ENCODE measurements around the gene LSM14B. TPM values are rescaled to one million over a fixed set of nuclear protein-coding genes. Genes with fewer than 3 reads are reported as not detected.
"Not testable (repeated sequence)": the region's sequence is repeated elsewhere in the genome, so short reads cannot be mapped to it uniquely, and the experiment has no call there.

Gene LSM14B
- total RNA-seq, 1 donor from 2014 or later = 85.8 TPM

DNA sequence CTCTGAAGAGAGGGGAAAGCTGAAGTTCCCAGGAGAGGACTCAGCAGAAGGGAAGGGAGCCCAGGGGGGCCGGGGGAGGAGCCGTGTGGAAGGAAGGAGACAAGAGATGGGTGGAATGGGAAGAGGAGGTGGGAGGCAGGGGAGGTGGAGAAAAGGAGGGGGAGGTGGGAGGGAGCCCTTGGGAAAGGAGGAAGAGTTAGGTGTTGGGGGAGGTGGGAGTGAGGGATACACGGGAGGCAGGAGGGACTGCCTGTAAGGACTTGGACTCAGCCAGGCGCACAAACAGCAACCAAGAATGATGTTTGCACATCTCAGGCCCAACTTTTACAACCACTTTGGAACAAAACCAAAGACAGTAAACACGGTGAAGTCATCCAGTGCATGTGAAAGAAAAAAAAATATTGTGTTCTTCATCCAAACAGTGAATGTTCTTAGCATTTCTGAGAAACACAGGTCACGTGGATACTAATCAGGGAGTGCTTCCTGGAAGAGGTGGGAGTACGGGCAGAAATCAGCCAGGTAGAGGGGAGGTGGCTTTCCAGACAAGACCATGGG, 17.4 kb upstream of the LSM14B start:
- no peak for DNase-seq (ENCODE audit: low read depth)
- Histone ChIP-seq H3K27me3 (ENCODE audit: control insufficient read depth, insufficient read depth, low read length) (no peaks in the 10 kb centered on the region), H3K4me3 (ENCODE audit: low read depth, low read length) (no peak overlapping the region), H3K36me3 (ENCODE audit: control insufficient read depth, insufficient read depth, low read length) (no peaks in the 10 kb centered on the region)
- TF ChIP-seq, protein P1, sequence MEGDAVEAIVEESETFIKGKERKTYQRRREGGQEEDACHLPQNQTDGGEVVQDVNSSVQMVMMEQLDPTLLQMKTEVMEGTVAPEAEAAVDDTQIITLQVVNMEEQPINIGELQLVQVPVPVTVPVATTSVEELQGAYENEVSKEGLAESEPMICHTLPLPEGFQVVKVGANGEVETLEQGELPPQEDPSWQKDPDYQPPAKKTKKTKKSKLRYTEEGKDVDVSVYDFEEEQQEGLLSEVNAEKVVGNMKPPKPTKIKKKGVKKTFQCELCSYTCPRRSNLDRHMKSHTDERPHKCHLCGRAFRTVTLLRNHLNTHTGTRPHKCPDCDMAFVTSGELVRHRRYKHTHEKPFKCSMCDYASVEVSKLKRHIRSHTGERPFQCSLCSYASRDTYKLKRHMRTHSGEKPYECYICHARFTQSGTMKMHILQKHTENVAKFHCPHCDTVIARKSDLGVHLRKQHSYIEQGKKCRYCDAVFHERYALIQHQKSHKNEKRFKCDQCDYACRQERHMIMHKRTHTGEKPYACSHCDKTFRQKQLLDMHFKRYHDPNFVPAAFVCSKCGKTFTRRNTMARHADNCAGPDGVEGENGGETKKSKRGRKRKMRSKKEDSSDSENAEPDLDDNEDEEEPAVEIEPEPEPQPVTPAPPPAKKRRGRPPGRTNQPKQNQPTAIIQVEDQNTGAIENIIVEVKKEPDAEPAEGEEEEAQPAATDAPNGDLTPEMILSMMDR (IDR thresholded peaks at IDR 0.05; ENCODE audit: insufficient read depth, low read length, severe bottlenecking) = no peak
- FAIRE-seq = no peak

DNA sequence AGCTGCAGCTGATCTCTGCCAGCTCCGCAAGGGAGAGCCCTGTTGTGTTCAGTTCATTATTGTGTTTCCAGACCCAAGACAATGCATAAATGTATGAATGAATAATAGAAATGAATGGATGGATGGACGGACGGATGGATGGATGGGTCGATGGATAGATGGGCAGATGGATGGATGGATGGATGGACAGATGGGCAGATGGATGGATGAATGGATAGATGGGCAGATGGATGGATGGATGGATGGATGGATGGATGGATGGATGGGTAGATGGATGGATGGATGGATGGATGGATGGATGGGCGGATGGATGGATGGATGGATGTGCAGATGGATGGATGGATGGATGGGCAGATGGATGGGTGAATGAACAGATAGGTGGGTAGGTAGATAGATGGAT, 16.7 kb upstream of the LSM14B start:
- no peak for DNase-seq (ENCODE audit: low read depth)
- no peaks in the 10 kb centered on the region for H3K36me3 ChIP-seq (ENCODE audit: control insufficient read depth, insufficient read depth, low read length)
- no peaks in the 10 kb centered on the region for H3K27me3 ChIP-seq (ENCODE audit: control insufficient read depth, insufficient read depth, low read length)
- peak; percentile 79 for FAIRE-seq
- TF ChIP-seq, protein P1 (IDR thresholded peaks at IDR 0.05; ENCODE audit: insufficient read depth, low read length, severe bottlenecking) = no peak
- H3K4me3 ChIP-seq (ENCODE audit: low read depth, low read length) = no peak overlapping the region

DNA sequence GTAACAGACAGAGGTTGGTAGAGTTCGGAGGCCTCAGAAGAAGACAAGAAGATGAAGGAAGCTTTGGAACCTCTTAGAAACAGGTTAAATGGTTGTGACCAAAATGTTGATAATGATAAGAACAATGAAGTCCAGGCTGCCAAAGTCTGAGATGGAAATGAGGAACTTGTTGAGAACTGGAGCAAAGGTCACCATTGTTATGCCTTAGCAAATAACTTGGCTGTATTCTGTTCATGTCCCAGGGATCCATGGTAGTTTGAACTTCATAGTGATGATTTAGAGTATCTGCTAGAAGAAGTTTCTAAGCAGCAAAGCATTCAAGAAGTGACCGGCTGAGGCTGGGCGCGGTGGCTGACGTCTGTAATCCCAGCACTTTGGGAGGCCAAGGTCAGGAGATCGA, 11.1 kb upstream of the LSM14B start:
- Histone ChIP-seq H3K4me3 (ENCODE audit: low read depth, low read length) (no peak overlapping the region), H3K27me3 (ENCODE audit: control insufficient read depth, insufficient read depth, low read length) (peaks cover 2% of the 10 kb centered on the region), H3K36me3 (ENCODE audit: control insufficient read depth, insufficient read depth, low read length) (no peaks in the 10 kb centered on the region)
- TF ChIP-seq, protein P1 (IDR thresholded peaks at IDR 0.05; ENCODE audit: insufficient read depth, low read length, severe bottlenecking) = no peak
- DNase-seq (ENCODE audit: low read depth) = no peak
- no peak for FAIRE-seq

DNA sequence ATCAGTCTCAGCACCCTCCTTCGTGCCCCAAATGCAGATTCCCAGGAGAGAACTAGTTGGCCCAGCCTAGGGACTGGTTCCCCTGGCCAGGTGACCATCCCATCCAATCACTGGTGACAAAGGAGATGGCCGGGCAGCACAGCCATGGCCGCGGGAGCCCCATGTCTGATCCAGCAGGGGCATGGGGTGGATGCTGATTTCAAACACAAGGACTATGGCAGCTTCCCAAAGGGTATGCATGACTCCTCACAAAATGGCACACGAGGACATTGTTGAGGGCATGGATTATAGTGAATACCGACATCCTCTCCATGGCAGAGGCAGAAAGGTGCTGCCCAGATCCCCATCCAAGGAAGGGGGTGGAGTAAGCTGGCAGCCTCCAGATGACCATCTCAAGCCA, 9.9 kb upstream of the LSM14B start:
- Histone ChIP-seq H3K27me3 (ENCODE audit: control insufficient read depth, insufficient read depth, low read length) (peaks cover 2% of the 10 kb centered on the region), H3K36me3 (ENCODE audit: control insufficient read depth, insufficient read depth, low read length) (no peaks in the 10 kb centered on the region), H3K4me3 (ENCODE audit: low read depth, low read length) (no peak overlapping the region)
- FAIRE-seq (no peak), DNase-seq (ENCODE audit: low read depth) (no peak)
- TF ChIP-seq, protein P1 (IDR thresholded peaks at IDR 0.05; ENCODE audit: insufficient read depth, low read length, severe bottlenecking) = no peak

DNA sequence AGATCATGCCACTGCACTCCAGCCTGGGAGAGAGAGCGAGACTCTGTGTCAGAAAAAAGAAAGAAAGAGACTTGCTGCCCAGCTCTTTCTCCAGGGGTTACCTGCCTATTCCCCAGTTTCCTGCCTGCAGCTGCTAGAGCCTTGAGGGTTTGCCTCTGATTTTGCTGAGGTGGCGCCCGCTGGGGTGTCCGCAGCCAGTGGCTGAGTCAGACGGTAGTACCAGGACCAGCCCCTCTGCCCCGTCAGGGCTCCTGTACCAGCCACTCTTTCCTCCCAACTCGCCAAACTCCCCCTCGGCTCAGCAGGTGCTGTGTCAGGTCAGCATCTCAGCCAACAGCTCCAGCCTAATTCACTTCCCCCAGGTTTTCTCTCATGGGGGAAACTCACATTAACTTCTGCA, 7.4 kb upstream of the LSM14B start:
- TF ChIP-seq, protein P1 (IDR thresholded peaks at IDR 0.05; ENCODE audit: insufficient read depth, low read length, severe bottlenecking) = no peak
- Histone ChIP-seq H3K36me3 (ENCODE audit: control insufficient read depth, insufficient read depth, low read length) (no peaks in the 10 kb centered on the region), H3K4me3 (ENCODE audit: low read depth, low read length) (no peak overlapping the region), H3K27me3 (ENCODE audit: control insufficient read depth, insufficient read depth, low read length) (peaks cover 5% of the 10 kb centered on the region)
- FAIRE-seq = no peak
- no peak for DNase-seq (ENCODE audit: low read depth)

DNA sequence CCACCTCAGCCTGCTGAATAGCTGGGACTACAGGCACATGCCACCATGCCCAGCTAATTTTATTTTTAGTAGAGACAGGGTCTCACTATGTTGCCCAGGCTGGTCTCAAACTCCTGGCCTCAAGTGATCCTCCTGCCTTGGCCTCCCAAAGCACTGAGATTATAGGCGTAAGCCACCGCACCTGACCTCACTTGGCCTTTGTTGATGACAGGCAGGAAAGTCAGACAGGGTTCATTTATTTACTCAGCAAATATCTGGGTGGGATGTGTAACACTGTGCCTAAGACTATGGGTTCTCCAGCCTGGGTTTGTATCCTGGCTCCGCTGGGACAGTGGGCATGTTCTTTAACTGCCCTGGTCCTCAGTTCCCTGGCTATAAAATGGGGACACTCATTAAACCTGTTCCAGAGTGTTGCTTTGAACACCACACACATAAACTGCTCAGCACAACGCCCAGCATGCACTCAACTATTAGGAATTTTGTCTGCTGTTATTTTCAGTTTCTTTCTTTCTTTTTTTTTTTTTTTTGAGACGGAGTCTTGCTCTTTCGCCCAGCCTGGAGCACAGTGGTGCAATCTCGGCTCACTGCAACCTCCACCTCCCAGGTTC, 6.4 kb upstream of the LSM14B start:
- not testable (repeated sequence) for H3K27me3 ChIP-seq (ENCODE audit: control insufficient read depth, insufficient read depth, low read length)

More for the DNA sequence above, 6.4 kb upstream of the LSM14B start:
- FAIRE-seq; H3K4me3 ChIP-seq (ENCODE audit: low read depth, low read length); H3K36me3 ChIP-seq (ENCODE audit: control insufficient read depth, insufficient read depth, low read length); DNase-seq (ENCODE audit: low read depth): not testable (repeated sequence)
